EH (cell line): ENCODE data around the gene GART.

Source experiments
- DNase-seq: peaks from one replicate; pipeline ENCODE4 v3.0.0-alpha.2; 2015; ENCODE audit warnings: low read depth

GART gene

GRCh38 chr21:33552999-33553598 is 11.2 kb upstream of the GART start:
- no peak for DNase-seq

GRCh38 chr21:33552093-33552998 is 10.4 kb upstream of the GART start:
- no peak for DNase-seq

- DNase-seq: no peak
Measured at GRCh38 chr21:33551664-33552063, 9.7 kb upstream of the GART start.

- DNase-seq: no peak
Measured at GRCh38 chr21:33550772-33551660, 9.1 kb upstream of the GART start.

- no peak for DNase-seq
Measured at GRCh38 chr21:33549848-33550771, 8.2 kb upstream of the GART start.

GRCh38 chr21:33546086-33546485 is 4.2 kb upstream of the GART start:
- no peak for DNase-seq

- DNase-seq: no peak
Measured at GRCh38 chr21:33544451-33545195, 2.7 kb upstream of the GART start.

- no peak for DNase-seq
Measured at GRCh38 chr21:33543505-33544129, 1.7 kb upstream of the GART start.

- peak; percentile 99 for DNase-seq
Measured at GRCh38 chr21:33542640-33543504, 955 bp upstream of the GART start, which contains the start of gene SON. TSS of gene SON (plus strand) at chr21:33543038. CDS start at chr21:33543093, 55 bp downstream.

GRCh38 chr21:33541105-33541711 is 709 bp downstream of the GART start:
- DNase-seq: peak; percentile 28

- no peak for DNase-seq
Measured at GRCh38 chr21:33540711-33541104, 1.2 kb downstream of the GART start.

- DNase-seq: no peak
Measured at GRCh38 chr21:33539616-33540015, 2.3 kb downstream of the GART start.

GRCh38 chr21:33537212-33537611 is 4.7 kb downstream of the GART start:
- DNase-seq: no peak

GRCh38 chr21:33531007-33531406 is 10.9 kb downstream of the GART start:
- DNase-seq: no peak

GRCh38 chr21:33522953-33523349 is 19.0 kb downstream of the GART start:
- DNase-seq: no peak

GRCh38 chr21:33522297-33522952 is 19.5 kb downstream of the GART start:
- no peak for DNase-seq

- no peak for DNase-seq
Measured at GRCh38 chr21:33518899-33519298, 23.0 kb downstream of the GART start.

GRCh38 chr21:33514229-33514628 is 27.7 kb downstream of the GART start:
- peak; percentile 34 for DNase-seq
